Tibial nerve (tissue), 4 donors: Measurements from ENCODE around the gene KCNE5.

Source experiments
- EP300 ChIP-seq, 2 donors: sonication (generic); formaldehyde crosslinking; IDR thresholded peaks; one replicate each; pipeline ENCODE4 v1.6.1; 2017; ENCODE audit warnings: antibody characterized with exemption in 2 of 2, mild to moderate bottlenecking in 1 of 2
- POLR2A ChIP-seq, 2 donors: fragments of 450-650 bp; IDR thresholded peaks; one replicate each; pipeline ENCODE4 v1.6.1; 2017; ENCODE audit warnings: antibody characterized with exemption in 2 of 2, mild to moderate bottlenecking in 2 of 2, moderate library complexity in 2 of 2
- TF ChIP-seq, protein P1 (sequence below), 5 experiments: fragments of 200-600 bp in 3 of 5; fragments of 450-650 bp in 2 of 5; sonication (generic) in 3 of 5; IDR thresholded peaks; one replicate each; pipeline ENCODE4 v1.5.1; 2016 to 2019; ENCODE audit warnings: antibody characterized with exemption in 5 of 5, mild to moderate bottlenecking in 3 of 5, moderate library complexity in 2 of 5

DNA sequence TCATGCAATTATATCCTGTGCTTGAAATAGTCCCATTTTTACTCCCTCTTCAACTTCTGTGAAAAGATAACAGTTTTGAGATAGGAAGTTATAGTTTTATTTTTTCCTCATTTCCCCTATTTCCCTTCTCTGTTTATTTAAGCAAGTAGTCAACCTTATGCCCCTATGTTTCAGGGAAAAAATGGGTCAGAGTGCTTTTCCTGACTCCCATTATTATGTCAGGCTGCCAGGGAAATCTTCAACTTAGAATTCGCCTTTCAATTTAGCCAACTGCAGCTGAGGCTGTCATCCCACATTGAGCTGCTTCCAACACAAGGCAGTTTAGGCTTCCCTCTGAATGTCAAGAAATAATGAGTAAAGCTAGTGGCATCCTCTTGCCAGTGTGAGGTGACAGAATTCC is 46.1 kb downstream of the KCNE5 start:
- TF ChIP-seq POLR2A (IDR thresholded peaks at IDR 0.05) (no peak), EP300 (IDR thresholded peaks at IDR 0.05) (no peak)
- TF ChIP-seq, protein P1, sequence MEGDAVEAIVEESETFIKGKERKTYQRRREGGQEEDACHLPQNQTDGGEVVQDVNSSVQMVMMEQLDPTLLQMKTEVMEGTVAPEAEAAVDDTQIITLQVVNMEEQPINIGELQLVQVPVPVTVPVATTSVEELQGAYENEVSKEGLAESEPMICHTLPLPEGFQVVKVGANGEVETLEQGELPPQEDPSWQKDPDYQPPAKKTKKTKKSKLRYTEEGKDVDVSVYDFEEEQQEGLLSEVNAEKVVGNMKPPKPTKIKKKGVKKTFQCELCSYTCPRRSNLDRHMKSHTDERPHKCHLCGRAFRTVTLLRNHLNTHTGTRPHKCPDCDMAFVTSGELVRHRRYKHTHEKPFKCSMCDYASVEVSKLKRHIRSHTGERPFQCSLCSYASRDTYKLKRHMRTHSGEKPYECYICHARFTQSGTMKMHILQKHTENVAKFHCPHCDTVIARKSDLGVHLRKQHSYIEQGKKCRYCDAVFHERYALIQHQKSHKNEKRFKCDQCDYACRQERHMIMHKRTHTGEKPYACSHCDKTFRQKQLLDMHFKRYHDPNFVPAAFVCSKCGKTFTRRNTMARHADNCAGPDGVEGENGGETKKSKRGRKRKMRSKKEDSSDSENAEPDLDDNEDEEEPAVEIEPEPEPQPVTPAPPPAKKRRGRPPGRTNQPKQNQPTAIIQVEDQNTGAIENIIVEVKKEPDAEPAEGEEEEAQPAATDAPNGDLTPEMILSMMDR (IDR thresholded peaks at IDR 0.05): no peak
